HepG2 (cell line): Measurements from ENCODE around the gene TWIST2.

Source experiments
- CTCF ChIP-seq: sonication (generic); formaldehyde crosslinking; IDR thresholded peaks from 2 replicates; pipeline ENCODE4 v1.5.0; 2020; ENCODE audit warnings: mild to moderate bottlenecking, missing genetic modification reagents, moderate library complexity
- KDM5A ChIP-seq: fragments of 200-600 bp; sonication (generic); IDR thresholded peaks from 2 replicates; pipeline ENCODE4 v1.7.0; 2018; ENCODE audit warnings: antibody characterized with exemption, mild to moderate bottlenecking, low read length, borderline replicate concordance
- MEF2D ChIP-seq: sonication (generic); formaldehyde crosslinking; IDR thresholded peaks from 2 replicates; pipeline ENCODE4 v1.5.1; 2020; ENCODE audit warnings: mild to moderate bottlenecking, missing genetic modification reagents
- NCOR1 ChIP-seq: fragments of 200-600 bp; sonication (generic); IDR thresholded peaks from 2 replicates; pipeline ENCODE4 v1.7.0; 2017; ENCODE audit warnings: antibody characterized with exemption, low read length, borderline replicate concordance
- SP1 ChIP-seq, 2 experiments: fragments of 450-650 bp in 1 of 2; sonication (generic) in 1 of 2; formaldehyde crosslinking in 1 of 2; IDR thresholded peaks; 2 replicates each; pipeline versions ENCODE4 v1.4.0 to v1.6.1; 2016 to 2020; ENCODE audit warnings: missing genetic modification reagents in 1 of 2
- ZNF3 ChIP-seq: IDR thresholded peaks from 2 replicates; pipeline ENCODE4 v1.7.0; 2017; ENCODE audit warnings: inconsistent platforms
- ZNF879 ChIP-seq: sonication (generic); formaldehyde crosslinking; IDR thresholded peaks from 2 replicates; pipeline ENCODE4 v1.8.1; 2023; ENCODE audit warnings: missing genetic modification reagents

GRCh38 chr2:238821944-238822670, 25.8 kb upstream of the TWIST2 start:
- TF ChIP-seq MEF2D (CRISPR knock-in tag) (no peak), ZNF879 (no peak), SP1 (IDR thresholded peaks at IDR 0.05) (no peak), SP1 (CRISPR knock-in tag; IDR thresholded peaks at IDR 0.05) (no peak), CTCF (no peak), KDM5A (no peak), NCOR1 (no peak), ZNF3 (no peak)
